GM10266 (cell line): ENCODE measurements around the gene ASCL1.

Source experiments
- DNase-seq: peaks from one replicate; pipeline ENCODE4 v3.0.0; 2012; ENCODE audit errors: extremely low spot score
- CTCF ChIP-seq: IDR thresholded peaks from 2 replicates; pipeline ENCODE4 v1.5.1; 2012; ENCODE audit warnings: mild to moderate bottlenecking, low read depth; ENCODE audit not compliant: control insufficient read depth, insufficient read depth; ENCODE audit errors: missing control alignments

The ASCL1 gene

GRCh38 chr12:102939059-102939458 lies 18.4 kb upstream of the ASCL1 start:
- no peak for TF ChIP-seq CTCF
- no peak for DNase-seq

- TF ChIP-seq CTCF, result peak; percentile 37
- DNase-seq, result no peak
Observed at GRCh38 chr12:102939670-102940222, 17.7 kb upstream of the ASCL1 start.

GRCh38 chr12:102946042-102946441 lies 11.4 kb upstream of the ASCL1 start:
- no peak for DNase-seq
- no peak for TF ChIP-seq CTCF

- peak; percentile 56 for DNase-seq
- peak; percentile 92 for TF ChIP-seq CTCF
Observed at GRCh38 chr12:102948941-102949352, 8.5 kb upstream of the ASCL1 start.

GRCh38 chr12:102950107-102950949 lies 7.1 kb upstream of the ASCL1 start:
- no peak for DNase-seq
- TF ChIP-seq CTCF, result peak; percentile 52

- no peak for DNase-seq
- no peak for TF ChIP-seq CTCF
Observed at GRCh38 chr12:102950950-102951619, 6.4 kb upstream of the ASCL1 start.
